ENCODE measurements around the gene TACR1.

Gene TACR1

DNA sequence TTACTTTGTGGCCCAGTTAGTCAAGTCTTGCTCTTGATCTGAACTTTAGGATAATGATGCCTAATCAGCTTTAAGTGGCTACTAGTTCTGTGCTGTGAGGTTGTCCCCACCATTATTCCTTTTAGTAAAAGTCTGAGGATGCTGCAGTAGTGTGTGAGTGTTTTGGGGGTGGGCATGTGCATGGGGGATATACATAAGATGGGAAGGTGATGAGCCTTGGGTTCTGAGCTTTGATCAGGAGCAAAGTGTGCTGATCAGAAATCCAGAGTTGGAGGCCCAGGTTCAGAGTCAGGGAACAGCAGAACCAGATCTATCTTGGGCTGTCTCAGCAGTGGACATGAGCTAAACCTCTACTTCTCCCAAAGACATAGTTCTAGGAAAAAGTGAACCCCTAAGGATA lies 174.1 kb downstream of the TACR1 start:
- no peak for TF ChIP-seq CEBPB (IDR thresholded peaks at IDR 0.05)
- TF ChIP-seq FOXM1 (IDR thresholded peaks at IDR 0.05; ENCODE audit: borderline replicate concordance, low read depth), result no peak
- TF ChIP-seq ZBTB7A (IDR thresholded peaks at IDR 0.05; ENCODE audit: low read depth), result no peak
- TF ChIP-seq, protein P1, sequence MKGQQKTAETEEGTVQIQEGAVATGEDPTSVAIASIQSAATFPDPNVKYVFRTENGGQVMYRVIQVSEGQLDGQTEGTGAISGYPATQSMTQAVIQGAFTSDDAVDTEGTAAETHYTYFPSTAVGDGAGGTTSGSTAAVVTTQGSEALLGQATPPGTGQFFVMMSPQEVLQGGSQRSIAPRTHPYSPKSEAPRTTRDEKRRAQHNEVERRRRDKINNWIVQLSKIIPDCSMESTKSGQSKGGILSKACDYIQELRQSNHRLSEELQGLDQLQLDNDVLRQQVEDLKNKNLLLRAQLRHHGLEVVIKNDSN (IDR thresholded peaks at IDR 0.05), result no peak
- no peak for TF ChIP-seq NFIC (IDR thresholded peaks at IDR 0.05)
- TF ChIP-seq MAX (IDR thresholded peaks at IDR 0.05), result no peak
- no peak for TF ChIP-seq EP300 (IDR thresholded peaks at IDR 0.05; ENCODE audit: borderline replicate concordance)
- no peak for TF ChIP-seq TEAD4 (IDR thresholded peaks at IDR 0.05)
- TF ChIP-seq RAD21 (IDR thresholded peaks at IDR 0.05; ENCODE audit: low read depth), result no peak
- TF ChIP-seq TCF12 (IDR thresholded peaks at IDR 0.05; ENCODE audit: low read depth), result no peak
- TF ChIP-seq CREB1 (IDR thresholded peaks at IDR 0.05; ENCODE audit: low read depth), result no peak
- no peak for TF ChIP-seq YY1 (IDR thresholded peaks at IDR 0.05; ENCODE audit: low read depth)
- TF ChIP-seq EGR1 (IDR thresholded peaks at IDR 0.05), result no peak
- TF ChIP-seq, protein P2, sequence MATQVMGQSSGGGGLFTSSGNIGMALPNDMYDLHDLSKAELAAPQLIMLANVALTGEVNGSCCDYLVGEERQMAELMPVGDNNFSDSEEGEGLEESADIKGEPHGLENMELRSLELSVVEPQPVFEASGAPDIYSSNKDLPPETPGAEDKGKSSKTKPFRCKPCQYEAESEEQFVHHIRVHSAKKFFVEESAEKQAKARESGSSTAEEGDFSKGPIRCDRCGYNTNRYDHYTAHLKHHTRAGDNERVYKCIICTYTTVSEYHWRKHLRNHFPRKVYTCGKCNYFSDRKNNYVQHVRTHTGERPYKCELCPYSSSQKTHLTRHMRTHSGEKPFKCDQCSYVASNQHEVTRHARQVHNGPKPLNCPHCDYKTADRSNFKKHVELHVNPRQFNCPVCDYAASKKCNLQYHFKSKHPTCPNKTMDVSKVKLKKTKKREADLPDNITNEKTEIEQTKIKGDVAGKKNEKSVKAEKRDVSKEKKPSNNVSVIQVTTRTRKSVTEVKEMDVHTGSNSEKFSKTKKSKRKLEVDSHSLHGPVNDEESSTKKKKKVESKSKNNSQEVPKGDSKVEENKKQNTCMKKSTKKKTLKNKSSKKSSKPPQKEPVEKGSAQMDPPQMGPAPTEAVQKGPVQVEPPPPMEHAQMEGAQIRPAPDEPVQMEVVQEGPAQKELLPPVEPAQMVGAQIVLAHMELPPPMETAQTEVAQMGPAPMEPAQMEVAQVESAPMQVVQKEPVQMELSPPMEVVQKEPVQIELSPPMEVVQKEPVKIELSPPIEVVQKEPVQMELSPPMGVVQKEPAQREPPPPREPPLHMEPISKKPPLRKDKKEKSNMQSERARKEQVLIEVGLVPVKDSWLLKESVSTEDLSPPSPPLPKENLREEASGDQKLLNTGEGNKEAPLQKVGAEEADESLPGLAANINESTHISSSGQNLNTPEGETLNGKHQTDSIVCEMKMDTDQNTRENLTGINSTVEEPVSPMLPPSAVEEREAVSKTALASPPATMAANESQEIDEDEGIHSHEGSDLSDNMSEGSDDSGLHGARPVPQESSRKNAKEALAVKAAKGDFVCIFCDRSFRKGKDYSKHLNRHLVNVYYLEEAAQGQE (IDR thresholded peaks at IDR 0.05; ENCODE audit: low read depth), result no peak
- no peak for TF ChIP-seq TAF1 (IDR thresholded peaks at IDR 0.05; ENCODE audit: low read depth)

GRCh38 chr2:75023666-75024455 lies 175.5 kb downstream of the TACR1 start:
- no peak for TF ChIP-seq CEBPB (IDR thresholded peaks at IDR 0.05)
- TF ChIP-seq RAD21 (IDR thresholded peaks at IDR 0.05; ENCODE audit: low read depth), result no peak
- TF ChIP-seq, protein P2 (IDR thresholded peaks at IDR 0.05; ENCODE audit: low read depth), result no peak
- no peak for TF ChIP-seq EGR1 (IDR thresholded peaks at IDR 0.05)
- TF ChIP-seq TEAD4 (IDR thresholded peaks at IDR 0.05), result no peak
- TF ChIP-seq TCF12 (IDR thresholded peaks at IDR 0.05; ENCODE audit: low read depth), result no peak
- TF ChIP-seq NFIC (IDR thresholded peaks at IDR 0.05), result no peak
- no peak for TF ChIP-seq EP300 (IDR thresholded peaks at IDR 0.05; ENCODE audit: borderline replicate concordance)
- no peak for TF ChIP-seq TAF1 (IDR thresholded peaks at IDR 0.05; ENCODE audit: low read depth)
- TF ChIP-seq, protein P1 (IDR thresholded peaks at IDR 0.05), result no peak
- no peak for TF ChIP-seq ZBTB7A (IDR thresholded peaks at IDR 0.05; ENCODE audit: low read depth)
- TF ChIP-seq FOXM1 (IDR thresholded peaks at IDR 0.05; ENCODE audit: borderline replicate concordance, low read depth), result no peak
- TF ChIP-seq MAX (IDR thresholded peaks at IDR 0.05), result no peak
- no peak for TF ChIP-seq CREB1 (IDR thresholded peaks at IDR 0.05; ENCODE audit: low read depth)

GRCh38 chr2:75022516-75022915 lies 176.8 kb downstream of the TACR1 start:
- no peak for TF ChIP-seq TAF1 (IDR thresholded peaks at IDR 0.05; ENCODE audit: low read depth)
- TF ChIP-seq FOXM1 (IDR thresholded peaks at IDR 0.05; ENCODE audit: borderline replicate concordance, low read depth), result no peak
- TF ChIP-seq CREB1 (IDR thresholded peaks at IDR 0.05; ENCODE audit: low read depth), result no peak
- TF ChIP-seq EP300 (IDR thresholded peaks at IDR 0.05; ENCODE audit: borderline replicate concordance), result no peak
- no peak for TF ChIP-seq CEBPB (IDR thresholded peaks at IDR 0.05)
- TF ChIP-seq, protein P1 (IDR thresholded peaks at IDR 0.05), result no peak
- TF ChIP-seq TEAD4 (IDR thresholded peaks at IDR 0.05), result no peak
- TF ChIP-seq, protein P2 (IDR thresholded peaks at IDR 0.05; ENCODE audit: low read depth), result no peak
